Measurements from ENCODE around the gene AP4B1.

DNA sequence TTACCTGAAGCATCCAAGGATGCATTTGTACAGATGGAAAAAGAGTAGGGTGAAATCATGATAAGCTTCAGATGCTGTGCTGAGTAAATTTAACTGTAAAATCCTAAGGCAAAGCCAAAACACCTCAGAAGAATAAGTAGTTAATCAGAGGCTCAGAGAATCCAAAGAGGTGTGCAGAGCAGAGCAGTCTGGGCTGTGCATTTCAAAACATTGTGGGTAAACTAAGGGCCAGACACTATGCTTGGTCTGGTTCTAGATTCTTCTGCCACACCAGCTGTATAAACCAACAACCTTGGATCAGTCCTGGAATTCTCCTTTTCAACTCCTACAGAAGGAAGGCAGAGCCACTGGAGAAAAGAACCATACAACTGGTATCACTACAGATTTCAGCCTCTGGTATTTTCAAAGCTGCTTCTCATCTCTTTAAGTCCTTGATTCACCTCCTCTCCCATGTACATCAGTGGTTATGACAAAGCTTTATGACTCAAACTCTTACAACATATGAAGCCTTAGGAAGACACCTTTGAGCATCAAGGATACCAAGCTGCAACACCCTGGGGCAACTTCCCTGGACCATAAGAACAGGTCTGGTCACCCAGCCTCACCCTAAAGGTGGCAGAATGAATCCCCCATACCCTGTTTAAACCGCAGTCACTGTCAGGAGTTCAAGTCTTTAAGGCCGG, 12.9 kb upstream of the AP4B1 start:
- TF ChIP-seq, protein P1, sequence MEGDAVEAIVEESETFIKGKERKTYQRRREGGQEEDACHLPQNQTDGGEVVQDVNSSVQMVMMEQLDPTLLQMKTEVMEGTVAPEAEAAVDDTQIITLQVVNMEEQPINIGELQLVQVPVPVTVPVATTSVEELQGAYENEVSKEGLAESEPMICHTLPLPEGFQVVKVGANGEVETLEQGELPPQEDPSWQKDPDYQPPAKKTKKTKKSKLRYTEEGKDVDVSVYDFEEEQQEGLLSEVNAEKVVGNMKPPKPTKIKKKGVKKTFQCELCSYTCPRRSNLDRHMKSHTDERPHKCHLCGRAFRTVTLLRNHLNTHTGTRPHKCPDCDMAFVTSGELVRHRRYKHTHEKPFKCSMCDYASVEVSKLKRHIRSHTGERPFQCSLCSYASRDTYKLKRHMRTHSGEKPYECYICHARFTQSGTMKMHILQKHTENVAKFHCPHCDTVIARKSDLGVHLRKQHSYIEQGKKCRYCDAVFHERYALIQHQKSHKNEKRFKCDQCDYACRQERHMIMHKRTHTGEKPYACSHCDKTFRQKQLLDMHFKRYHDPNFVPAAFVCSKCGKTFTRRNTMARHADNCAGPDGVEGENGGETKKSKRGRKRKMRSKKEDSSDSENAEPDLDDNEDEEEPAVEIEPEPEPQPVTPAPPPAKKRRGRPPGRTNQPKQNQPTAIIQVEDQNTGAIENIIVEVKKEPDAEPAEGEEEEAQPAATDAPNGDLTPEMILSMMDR (IDR thresholded peaks at IDR 0.05; ENCODE audit: poor library complexity, severe bottlenecking) = no peak
- no peak for TF ChIP-seq TAF1 (IDR thresholded peaks at IDR 0.05; ENCODE audit: low read depth)
- no peak for TF ChIP-seq SMC3 (conservative IDR thresholded peaks at IDR 0.05; ENCODE audit: poor library complexity)
- TF ChIP-seq RAD21 (conservative IDR thresholded peaks at IDR 0.05) = no peak
- TF ChIP-seq POLR2AphosphoS5 (IDR thresholded peaks at IDR 0.05) = no peak
- TF ChIP-seq EZH2 (IDR thresholded peaks at IDR 0.05; ENCODE audit: borderline replicate concordance, insufficient read depth, low read length, poor library complexity, severe bottlenecking) = no peak
- no peak for TF ChIP-seq EP300 (conservative IDR thresholded peaks at IDR 0.05; ENCODE audit: poor library complexity, severe bottlenecking)
- TF ChIP-seq, protein P2, sequence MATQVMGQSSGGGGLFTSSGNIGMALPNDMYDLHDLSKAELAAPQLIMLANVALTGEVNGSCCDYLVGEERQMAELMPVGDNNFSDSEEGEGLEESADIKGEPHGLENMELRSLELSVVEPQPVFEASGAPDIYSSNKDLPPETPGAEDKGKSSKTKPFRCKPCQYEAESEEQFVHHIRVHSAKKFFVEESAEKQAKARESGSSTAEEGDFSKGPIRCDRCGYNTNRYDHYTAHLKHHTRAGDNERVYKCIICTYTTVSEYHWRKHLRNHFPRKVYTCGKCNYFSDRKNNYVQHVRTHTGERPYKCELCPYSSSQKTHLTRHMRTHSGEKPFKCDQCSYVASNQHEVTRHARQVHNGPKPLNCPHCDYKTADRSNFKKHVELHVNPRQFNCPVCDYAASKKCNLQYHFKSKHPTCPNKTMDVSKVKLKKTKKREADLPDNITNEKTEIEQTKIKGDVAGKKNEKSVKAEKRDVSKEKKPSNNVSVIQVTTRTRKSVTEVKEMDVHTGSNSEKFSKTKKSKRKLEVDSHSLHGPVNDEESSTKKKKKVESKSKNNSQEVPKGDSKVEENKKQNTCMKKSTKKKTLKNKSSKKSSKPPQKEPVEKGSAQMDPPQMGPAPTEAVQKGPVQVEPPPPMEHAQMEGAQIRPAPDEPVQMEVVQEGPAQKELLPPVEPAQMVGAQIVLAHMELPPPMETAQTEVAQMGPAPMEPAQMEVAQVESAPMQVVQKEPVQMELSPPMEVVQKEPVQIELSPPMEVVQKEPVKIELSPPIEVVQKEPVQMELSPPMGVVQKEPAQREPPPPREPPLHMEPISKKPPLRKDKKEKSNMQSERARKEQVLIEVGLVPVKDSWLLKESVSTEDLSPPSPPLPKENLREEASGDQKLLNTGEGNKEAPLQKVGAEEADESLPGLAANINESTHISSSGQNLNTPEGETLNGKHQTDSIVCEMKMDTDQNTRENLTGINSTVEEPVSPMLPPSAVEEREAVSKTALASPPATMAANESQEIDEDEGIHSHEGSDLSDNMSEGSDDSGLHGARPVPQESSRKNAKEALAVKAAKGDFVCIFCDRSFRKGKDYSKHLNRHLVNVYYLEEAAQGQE (IDR thresholded peaks at IDR 0.05; ENCODE audit: borderline replicate concordance) = no peak
- TF ChIP-seq MXI1 (conservative IDR thresholded peaks at IDR 0.05; ENCODE audit: poor library complexity, severe bottlenecking) = no peak

All from neural cell (in vitro differentiated cells).